Kidney epithelial cell (primary cell): ENCODE measurements around the gene CELF2. TPM values are rescaled to one million over a fixed set of nuclear protein-coding genes. Genes with fewer than 3 reads are reported as not detected.

Experiments
- DNase-seq: peaks from one replicate; pipeline ENCODE4 v3.0.0-alpha.2; 2010; ENCODE audit warnings: low read depth
- H3K27me3 ChIP-seq: 2 replicates; pipeline ENCODE4 v1.6.0; 2011; ENCODE audit warnings: low read length; ENCODE audit not compliant: control insufficient read depth, insufficient read depth
- H3K36me3 ChIP-seq: 2 replicates; pipeline ENCODE4 v1.5.1; 2011; ENCODE audit warnings: low read length; ENCODE audit not compliant: control insufficient read depth, insufficient read depth
- H3K4me3 ChIP-seq: 2 replicates; pipeline ENCODE4 v1.5.1; 2011; ENCODE audit warnings: low read depth, mild to moderate bottlenecking, control low read depth, low read length
- total RNA-seq: library from RNA; depleted of rRNA; stranded (reverse); fragments of >200 nt; gene quantifications from 2 replicates; pipeline ENCODE4 v1.2.3, GENCODE V29; 2015
- TF ChIP-seq, protein P1 (sequence below): IDR thresholded peaks from 2 replicates; pipeline ENCODE4 v1.5.1; 2011; ENCODE audit warnings: mild to moderate bottlenecking, moderate library complexity, low read length, control low read depth, inconsistent platforms; ENCODE audit not compliant: insufficient read depth, poor library complexity, severe bottlenecking

Gene CELF2
- total RNA-seq, 1 donor from 2014 or later: 15.2 TPM

GRCh38 chr10:11015446-11015934, 2.2 kb upstream of the CELF2 start:
- TF ChIP-seq, protein P1, sequence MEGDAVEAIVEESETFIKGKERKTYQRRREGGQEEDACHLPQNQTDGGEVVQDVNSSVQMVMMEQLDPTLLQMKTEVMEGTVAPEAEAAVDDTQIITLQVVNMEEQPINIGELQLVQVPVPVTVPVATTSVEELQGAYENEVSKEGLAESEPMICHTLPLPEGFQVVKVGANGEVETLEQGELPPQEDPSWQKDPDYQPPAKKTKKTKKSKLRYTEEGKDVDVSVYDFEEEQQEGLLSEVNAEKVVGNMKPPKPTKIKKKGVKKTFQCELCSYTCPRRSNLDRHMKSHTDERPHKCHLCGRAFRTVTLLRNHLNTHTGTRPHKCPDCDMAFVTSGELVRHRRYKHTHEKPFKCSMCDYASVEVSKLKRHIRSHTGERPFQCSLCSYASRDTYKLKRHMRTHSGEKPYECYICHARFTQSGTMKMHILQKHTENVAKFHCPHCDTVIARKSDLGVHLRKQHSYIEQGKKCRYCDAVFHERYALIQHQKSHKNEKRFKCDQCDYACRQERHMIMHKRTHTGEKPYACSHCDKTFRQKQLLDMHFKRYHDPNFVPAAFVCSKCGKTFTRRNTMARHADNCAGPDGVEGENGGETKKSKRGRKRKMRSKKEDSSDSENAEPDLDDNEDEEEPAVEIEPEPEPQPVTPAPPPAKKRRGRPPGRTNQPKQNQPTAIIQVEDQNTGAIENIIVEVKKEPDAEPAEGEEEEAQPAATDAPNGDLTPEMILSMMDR: no peak
- no peaks in the 10 kb centered on the region for H3K27me3 ChIP-seq
- H3K4me3 ChIP-seq: no peak overlapping the region
- no peaks in the 10 kb centered on the region for H3K36me3 ChIP-seq
- no peak for DNase-seq

GRCh38 chr10:11017000-11017569, 587 bp upstream of the CELF2 start:
- Histone ChIP-seq H3K36me3 (no peaks in the 10 kb centered on the region), H3K27me3 (no peaks in the 10 kb centered on the region), H3K4me3 (peak overlapping the region; percentile 65)
- DNase-seq: no peak
- TF ChIP-seq, protein P1: no peak

DNA sequence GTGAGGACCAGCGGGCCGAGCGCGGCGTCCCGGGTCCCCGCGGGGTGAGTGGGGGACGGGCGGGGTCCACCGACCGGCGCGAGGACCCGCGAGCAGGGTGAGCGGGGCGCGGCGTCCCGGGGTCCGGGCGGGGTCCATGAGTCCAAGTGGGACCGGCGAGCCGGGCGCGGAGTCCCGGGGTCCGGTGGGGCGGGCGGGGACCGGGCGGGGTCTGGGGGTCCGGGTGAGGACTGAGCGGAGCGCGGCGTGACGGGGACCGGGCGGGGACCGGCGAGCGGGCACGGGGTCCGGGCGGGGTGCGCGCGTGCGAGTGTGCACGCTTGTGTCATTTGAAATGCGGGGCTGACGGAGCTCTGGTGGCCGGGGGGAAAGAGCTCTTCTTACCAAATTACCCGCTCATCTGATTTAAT, 765 bp downstream of the CELF2 start:
- H3K4me3 ChIP-seq: peak overlapping the region; percentile 65
- TF ChIP-seq, protein P1: no peak
- no peaks in the 10 kb centered on the region for H3K36me3 ChIP-seq
- DNase-seq: no peak
- H3K27me3 ChIP-seq: no peaks in the 10 kb centered on the region

DNA sequence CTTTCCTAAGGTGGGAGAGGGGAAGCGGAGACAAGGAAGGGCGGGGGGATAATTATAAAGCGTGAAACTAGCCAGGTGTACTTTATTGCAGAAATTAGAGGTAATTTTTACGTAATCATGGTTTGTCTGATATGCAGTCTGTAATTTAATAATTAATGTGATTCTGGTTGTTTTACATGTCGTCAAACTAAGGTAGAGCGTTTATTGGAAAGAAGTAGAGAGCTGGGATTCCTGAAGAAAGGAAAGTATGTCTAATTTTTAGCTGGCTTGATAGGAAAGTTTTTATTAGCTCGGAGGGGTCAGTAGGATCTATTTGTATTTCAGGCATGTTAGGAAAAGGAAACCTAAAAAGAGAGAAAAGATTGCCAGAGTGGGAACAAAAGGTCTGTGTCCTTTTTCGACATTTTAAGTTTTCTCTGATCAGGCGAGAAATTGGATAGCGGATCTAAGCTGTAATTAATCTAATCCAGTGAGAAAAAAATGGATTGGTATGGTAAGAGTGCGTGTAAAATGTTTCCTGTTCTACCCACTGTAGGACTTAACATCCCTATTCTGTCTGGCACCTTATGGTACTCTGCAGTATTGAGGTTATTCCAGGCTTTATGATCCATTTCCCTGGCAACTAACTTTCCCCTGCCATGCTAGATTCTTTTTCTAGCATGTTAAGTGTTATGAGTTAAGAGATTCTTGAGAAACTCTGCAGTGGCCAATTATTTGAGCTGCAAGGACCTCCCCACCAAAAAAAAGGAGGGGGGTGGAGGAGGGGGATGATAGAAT, 1.4 kb downstream of the CELF2 start:
- TF ChIP-seq, protein P1: no peak
- no peak for DNase-seq
- H3K27me3 ChIP-seq: no peaks in the 10 kb centered on the region
- H3K4me3 ChIP-seq: peak overlapping the region; percentile 65
- no peaks in the 10 kb centered on the region for H3K36me3 ChIP-seq

GRCh38 chr10:11019724-11020547, 2.3 kb downstream of the CELF2 start:
- TF ChIP-seq, protein P1: no peak
- no peaks in the 10 kb centered on the region for H3K27me3 ChIP-seq
- DNase-seq: no peak
- no peak overlapping the region for H3K4me3 ChIP-seq
- no peaks in the 10 kb centered on the region for H3K36me3 ChIP-seq
